HG03442 (cell line): ENCODE measurements around the gene KCNS3.
"Not testable (repeated sequence)": the region's sequence is repeated elsewhere in the genome, so short reads cannot be mapped to it uniquely, and the experiment has no call there.

Experiments used
- ATAC-seq: cut with Tn5 transposase; IDR thresholded peaks from one replicate; pipeline ENCODE4 v1.9.1; 2021; ENCODE audit warnings: mild to moderate bottlenecking, moderate library complexity; ENCODE audit not compliant: unreplicated experiment

Gene KCNS3

DNA sequence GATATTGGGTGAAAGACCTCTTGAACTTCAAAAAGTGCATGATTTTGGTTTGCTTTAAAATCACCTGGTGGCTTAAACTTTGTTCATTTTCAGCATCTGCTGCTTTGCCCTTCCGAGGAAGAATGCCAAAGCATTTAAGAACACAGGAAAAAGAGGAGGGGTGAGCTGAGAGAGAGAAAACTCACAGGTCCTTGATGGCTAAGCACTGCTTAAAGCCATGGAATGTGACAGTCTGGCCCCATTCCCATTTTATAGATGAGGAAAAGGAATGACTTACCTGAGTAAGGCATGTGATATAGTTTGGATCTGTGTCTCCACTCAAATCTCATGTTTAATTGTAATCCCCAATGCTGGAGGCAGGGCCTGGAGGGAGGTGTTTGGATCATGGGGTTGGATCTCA is 58.1 kb downstream of the KCNS3 start:
- no peak for ATAC-seq

DNA sequence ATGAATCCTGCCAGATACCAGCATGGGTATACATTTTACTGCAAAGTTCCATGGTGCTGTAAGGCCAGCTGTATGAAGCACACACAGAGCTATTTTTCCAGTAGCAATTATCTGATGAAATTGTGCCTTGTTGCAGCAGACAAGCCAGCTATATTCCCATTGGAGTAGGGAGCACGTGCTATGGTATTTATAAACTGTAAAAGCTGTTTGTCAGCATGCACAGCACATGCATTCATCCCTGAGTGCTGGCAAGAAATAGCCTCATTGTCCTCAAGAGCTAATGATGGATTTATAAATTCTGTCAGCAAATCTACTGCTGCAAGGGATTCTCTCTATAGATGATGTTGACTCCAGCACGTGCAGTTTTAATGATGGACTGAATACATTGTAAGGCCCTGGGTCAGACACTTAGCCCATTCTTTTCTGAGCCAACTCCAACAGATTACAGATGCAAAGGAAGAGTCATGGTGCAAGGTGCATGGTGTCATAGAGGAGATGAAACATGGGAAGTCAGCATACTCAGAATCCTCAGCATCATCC is 61.7 kb downstream of the KCNS3 start:
- ATAC-seq = no peak

DNA sequence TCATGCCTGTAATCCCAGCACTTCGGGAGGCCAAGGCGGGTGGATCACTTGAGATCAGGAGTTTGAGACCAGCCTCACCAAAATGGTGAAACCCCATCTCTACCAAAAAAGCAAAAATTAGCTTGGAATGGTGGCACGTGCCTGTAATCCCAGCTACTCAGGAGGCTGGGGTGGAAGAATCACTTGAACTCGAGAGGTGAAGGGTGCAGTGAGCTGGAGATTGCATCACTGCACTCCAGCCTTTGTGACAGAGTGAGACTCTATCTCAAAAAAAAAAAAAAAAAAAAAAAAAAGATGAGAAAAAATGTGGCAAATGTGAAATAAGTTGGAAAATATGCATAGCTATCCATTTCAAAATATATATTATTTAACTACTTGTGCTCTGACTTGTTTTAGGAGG is 65.0 kb downstream of the KCNS3 start:
- ATAC-seq = no peak

DNA sequence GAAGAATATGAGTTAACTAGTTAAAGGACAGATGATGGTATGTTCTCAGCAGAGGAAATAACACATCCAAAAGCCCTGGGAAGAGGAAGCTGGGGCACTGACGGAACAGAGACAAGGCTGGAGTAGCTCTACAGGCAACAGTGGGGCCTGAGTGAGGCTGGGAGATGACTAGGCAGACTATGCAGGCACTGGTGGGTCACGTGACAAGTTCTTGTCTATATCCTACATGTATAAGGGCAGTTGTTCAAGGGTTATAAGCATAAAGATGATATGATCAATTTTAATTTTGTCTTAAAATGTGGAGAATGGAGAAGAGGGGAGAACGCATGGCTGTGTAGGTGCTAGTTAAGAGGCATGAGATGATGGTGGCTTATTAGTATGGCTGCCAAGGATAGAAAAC is 68.6 kb downstream of the KCNS3 start:
- ATAC-seq = no peak

DNA sequence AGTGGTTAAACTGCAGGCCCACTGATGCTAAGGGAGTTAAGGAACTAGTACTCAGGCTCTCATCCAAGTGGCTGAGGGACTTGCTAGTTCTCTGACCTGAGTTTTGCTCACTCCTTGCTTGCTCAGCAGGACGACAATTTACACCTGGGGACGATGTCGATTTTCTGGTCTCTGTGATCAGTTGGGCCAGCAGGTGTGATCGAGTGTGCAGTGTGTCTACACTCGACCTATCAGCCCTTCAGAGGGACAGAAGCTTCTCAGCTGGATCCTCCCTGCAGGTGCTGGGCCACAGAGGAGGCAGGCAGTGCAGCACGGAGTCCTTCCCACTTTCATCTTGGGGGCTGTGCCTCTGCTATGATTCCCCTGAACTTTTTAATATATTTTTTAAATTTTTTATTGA is 71.5 kb downstream of the KCNS3 start:
- no peak for ATAC-seq

DNA sequence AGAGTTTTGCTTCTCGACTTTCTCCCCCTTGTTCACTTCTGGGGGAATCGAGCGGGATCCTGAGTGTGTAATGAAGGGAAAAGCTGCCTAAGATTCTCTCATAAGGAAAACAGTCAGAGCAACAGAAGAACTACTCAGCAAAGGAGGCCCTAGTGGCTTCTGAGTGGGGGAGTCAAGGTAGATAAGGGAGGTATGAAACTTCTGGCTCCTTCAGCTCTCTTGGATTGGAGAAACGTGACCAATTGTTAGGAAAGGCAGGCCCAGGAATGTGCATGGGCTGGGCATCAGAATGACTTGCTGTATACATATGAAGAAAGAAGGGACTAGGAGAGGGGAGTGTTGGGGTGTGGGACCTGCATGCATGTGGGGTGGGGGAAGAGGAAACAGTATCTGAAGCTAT is 73.1 kb downstream of the KCNS3 start:
- no peak for ATAC-seq

DNA sequence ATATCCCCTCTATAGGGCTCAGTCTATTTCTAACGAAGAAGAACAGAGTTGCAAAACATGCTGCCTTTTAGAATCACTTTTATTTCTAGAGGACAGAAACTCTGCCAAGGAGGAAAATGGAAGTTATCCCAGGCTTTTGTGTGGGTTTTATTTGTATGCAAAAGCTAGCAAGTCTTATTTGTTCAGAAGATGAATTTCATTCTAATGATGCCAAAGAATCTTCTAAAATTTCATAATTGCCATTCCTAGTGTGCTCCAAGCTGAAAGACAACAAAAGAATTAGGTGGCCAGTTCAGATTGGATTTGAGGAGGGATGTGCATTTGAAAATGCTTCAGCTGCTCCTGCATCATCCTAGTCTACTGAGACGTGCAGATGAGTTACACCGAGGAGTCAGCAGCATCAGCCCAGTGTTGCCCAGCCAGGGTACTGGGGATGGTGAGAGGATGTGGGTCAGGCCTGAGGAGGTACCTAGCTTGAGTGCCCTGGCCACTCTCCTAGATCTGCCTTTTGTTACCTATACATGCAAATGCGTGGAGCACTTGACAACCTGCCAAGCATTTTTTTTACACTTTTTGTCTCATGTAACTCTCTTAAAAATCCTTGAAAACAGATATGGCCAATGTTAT is 80.1 kb downstream of the KCNS3 start:
- ATAC-seq = no peak

DNA sequence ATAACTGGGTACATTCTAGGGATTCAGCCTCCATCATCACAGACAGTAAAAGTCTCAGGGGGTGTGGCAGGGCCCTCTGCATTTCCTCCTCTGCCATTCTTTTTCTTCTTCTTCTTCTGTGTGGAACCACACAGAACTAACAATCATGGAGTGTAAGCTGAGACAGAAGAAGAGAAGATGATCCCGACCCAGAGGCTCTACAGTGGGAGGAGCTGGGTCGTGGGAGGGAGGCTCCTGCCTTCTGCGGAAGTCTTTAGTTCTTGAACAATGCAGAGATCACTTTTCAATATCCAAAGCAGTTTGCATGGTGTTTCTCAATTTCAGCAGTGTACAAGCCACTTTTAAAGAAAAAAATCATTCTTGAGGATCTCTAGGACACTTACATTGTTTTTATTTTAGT is 80.9 kb downstream of the KCNS3 start:
- no peak for ATAC-seq

DNA sequence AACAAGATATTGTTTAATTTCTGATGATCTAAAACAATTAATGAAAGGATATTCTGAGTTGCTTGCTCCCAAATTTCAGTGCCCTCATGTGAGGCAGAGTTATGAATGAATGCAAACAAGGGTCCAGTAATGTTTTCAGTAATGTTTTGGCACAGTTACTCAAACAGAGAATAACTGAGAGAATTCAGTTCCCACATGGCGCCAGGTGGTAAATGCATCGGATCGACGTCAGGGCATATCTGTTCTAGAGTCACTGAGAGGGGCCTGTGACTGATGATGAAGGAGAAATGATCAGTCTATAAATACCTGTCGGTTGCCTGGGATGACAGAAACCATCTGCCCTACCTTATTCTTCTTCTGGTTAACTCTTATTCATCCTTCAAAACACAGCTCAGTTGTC is 81.4 kb downstream of the KCNS3 start:
- peak; percentile 59 for ATAC-seq

DNA sequence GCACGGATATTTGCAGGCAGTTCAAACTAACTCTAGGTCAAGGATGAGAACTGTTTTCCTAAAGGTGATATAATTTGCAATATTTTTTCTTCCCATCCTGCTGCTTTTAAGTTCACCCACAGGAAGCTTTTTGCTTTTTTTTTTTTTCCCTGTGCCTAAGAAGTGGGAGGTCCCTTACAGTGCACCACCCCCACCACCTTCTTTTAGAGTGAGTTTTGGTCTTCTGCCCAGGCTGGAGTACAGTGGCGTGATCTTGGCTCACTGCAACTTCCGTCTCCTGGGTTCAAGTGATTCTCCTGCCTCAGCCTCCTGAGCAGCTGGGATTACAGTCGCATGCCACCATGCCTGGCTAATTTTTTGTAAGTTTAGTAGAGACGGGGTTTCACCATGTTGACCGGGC is 82.5 kb downstream of the KCNS3 start:
- ATAC-seq = no peak

DNA sequence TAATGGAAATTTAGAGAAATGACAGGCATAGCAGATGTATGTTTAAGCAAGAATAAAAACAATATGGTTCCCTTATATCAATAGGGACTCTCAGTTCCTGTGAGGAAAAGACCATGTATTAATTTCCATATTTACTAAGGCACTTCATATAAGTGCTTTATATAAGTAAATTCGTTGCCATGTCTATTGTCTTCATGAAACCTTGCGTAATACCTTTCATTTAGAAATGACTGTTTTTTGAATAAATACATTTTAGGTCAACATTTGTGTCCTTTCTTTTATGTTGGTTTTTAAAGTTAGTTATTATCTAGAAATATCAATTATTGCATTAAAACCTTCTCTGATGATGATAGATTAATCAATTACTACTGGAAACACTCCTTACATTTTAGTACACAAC is 83.3 kb downstream of the KCNS3 start:
- no peak for ATAC-seq

DNA sequence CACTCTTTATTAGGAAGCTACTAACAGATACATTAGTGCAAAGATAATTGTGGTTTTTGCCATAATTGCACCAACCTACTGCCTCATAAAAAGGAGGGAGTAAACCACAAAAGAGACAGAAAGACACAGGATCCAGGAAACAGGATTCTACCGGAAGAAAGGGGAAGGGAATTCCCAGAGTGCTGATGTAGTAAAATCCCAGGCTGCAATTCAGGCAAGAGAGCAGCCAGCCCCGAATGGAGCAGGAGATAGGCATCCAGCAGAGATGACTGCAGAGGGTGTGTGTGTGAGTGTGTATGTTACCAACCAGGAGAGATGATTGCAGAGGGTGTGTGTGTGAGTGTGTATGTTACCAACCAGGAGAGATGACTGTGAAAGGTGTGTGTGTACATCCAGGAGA is 84.4 kb downstream of the KCNS3 start:
- ATAC-seq = no peak

DNA sequence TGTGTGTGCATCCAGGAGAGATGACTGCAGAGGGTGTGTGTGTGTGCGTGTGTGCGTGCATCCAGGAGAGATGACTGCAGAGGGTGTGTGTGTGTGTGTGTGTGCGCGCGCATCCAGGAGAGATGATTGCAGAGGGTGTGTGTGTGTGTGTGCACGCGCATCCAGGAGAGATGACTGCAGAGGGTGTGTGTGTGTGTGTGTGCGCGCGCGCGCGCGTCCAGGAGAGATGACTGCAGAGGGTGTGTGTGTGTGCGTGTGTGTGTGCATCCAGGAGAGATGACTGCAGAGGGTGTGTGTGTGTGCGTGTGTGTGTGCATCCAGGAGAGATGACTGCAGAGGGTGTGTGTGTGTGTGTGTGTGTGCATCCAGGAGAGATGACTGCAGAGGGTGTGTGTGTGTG is 85.1 kb downstream of the KCNS3 start:
- ATAC-seq = not testable (repeated sequence)

DNA sequence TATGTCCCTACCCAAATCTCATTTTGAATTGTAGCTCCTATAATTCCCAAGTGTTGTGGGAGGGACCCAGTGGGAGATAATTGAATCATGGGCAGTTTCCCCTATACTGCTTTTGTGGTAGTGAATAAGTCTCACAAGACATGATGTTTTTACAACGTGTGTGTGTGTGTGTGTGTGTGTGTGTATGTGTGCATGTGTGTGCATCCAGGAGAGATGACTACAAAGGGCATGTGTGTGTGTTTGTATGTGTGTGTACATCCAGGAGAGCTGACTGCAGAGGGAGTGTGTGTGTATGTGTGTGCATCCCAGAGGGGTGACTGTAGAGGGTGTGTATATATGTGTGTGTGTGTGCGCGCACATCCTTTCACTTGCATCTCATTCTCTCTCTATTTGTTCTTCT is 86.7 kb downstream of the KCNS3 start:
- ATAC-seq = no peak

DNA sequence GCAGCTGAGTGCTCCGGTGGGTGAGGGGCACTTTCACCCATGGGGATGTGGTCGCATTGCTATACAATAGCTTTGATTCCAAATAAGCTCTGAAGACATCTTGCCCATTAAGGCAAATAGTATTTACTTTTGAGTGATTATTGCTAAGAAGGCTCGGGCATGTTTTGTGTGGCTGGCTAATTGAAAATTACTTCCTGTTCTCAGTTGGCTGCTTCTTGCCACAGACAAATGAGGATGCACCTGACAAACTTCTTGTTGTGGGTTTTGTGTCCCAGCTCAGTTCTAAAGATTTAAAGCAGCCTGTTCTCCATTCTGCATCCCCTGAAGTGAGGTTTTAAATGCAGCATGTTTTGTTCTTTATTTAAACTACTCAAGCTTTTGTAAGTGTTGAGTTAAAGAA is 88.3 kb downstream of the KCNS3 start:
- ATAC-seq = no peak

DNA sequence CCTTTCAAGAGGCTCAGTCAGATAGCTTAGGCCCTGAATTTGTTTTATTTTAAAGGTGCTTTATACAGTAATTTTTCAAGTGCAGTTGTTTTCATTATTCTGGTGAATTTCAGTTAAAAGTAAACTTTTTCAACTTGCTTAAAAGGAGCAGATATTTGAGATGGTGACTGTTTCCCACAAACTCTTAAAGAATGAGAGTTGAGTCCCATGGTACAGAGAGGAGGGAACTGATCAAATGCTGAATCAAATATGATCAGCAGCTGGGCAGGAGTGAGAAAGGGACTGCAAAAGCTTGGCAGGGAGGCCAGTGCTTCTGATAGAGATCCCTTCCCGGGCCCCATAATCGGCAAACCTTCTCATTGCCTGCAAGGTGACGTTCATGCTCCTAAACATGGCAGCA is 91.2 kb downstream of the KCNS3 start:
- ATAC-seq = no peak

DNA sequence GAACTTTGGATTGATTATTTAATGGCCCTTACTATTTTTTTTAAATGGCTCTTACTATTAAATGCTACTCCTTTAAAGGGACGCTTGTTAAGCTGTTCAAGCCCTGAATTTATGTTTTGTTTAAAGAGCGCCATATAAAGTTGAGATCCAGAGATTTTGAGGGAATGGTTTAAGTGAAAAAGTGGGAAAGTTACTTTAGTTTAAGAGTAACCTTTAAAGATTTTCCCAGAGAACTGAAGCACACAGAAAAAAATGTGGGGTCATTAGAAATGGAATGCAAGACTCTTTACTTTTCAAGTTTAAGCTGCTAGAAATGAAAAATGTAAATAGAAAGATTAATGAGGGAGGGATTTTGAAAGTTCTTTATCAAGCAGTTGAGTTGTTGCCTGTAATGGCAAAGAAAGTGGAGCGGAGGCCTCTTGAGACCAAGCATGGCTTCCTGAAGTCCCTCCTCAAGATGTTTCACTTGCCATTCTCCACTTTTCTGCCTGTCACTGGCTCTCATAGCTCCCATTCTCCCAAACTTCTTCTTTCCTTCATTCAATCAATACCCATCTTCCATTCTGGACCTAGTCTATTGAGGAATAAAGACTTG is 93.2 kb downstream of the KCNS3 start:
- no peak for ATAC-seq

DNA sequence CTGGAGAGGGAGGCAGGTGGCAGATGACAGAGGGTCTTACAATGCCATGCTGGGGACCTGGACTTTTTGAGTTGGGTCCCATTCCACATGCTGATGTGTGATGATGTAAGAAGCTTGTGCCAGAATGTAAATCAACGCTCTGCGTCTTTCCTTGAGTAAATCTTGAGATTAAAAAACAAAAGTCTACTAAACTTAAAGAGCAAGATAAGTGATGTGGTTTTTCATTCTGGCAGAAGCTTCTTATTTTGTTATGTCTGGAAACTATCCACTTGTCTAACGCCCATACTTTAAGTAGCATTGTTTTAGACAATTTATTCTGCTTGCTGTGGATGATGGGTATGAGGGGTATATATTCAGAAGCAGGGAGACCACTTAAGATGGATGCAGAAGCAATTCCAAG is 94.5 kb downstream of the KCNS3 start:
- ATAC-seq = no peak

DNA sequence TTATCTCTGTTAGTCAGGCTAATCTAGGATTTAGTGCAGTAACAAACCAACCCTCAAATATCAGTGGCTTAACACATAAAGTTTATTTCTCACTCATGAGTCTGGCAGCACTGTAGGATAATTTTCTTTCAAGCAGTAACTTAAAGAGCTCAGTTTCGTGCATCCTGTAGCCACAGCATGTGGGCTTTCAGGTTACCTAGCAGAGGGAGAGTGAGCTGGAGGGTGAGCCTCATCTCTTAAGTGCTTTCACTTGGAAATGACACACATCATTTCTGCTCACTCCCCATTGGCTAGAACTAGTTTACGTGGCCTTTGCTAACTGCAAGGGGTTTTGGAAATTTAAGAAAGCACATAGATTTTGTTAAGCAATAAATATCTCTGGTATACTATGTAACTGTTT is 96.9 kb downstream of the KCNS3 start:
- ATAC-seq = no peak

DNA sequence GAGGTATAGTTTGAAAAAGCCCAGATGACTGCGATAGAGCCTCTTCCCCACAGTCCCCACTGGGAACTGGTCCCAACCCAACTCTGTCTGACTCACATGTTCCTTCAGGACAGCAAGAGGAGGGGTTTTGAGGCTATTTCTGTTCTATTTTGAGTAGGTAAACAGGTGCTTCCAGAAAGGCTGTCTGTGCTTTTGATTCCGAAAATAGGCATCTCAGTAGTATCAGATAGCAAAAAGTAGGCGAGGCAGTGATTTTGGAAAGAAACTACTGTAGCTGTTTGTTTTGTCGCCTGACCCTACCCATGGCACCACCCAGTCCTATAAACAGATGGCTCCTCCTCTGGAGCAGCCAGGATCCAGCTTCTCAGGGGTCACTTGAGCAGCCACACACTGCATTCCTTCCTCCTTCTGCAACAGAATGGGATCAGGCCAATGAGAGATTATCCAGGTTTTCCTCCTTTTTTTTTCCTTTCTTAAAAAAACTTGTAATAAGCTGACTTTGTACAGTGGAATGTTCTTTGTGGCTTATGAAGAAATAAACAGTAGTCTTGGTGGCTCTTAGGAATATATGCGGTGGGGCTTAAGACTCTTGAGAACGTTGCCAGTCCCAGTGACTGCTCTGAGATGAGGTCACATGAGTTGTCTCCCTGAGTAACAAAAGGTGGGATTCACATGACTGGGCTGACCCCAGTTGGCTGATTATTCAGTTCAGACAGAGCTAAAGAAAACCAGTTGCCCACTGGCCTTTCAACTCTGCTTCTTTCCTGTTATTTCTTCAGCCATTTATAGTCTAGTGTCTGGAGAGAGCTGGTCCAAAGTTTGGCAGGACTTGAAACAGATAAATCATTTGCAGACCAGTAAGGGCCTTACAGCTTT is 98.6 kb downstream of the KCNS3 start:
- no peak for ATAC-seq

DNA sequence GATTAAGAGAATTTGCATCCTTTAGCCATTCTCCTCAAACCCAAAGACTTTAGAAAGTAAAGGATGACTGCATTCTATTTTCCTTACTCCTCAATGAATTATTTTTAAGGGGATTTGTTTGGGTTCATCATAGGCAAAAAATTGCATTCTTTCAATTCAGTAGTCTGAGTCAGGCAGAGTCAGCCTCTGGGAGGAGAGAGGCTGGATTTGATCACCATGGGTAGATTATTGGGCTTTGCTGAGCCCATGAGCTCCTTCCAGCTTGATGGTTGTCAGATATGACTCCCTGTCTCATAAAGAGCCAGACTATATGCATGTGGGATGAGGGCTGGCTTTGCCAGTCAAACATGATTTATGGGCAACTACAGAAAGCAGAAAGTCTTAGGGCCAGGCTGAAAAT is 101.2 kb downstream of the KCNS3 start:
- ATAC-seq = no peak

DNA sequence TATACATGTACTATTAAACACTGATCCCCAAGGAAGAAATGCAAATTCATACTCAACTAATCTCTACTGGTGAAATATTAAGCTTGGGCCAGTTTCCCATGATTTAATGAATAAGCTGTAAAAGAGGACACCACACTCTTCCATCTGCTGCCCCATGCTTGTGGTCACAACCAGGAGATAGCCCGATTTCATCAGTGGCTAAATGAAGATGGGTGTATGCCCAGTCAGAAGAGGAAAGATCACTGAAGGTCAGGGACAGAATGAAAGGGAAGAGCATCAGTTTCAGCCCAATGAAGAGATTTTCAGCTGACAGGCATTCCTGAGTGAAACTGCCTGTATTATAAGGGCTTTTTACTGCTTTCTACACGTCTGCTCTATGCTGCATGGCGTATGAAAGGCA is 103.5 kb downstream of the KCNS3 start:
- no peak for ATAC-seq
